Measurements from ENCODE around the gene SMIM36.
"Not testable (repeated sequence)": the region's sequence is repeated elsewhere in the genome, so short reads cannot be mapped to it uniquely, and the experiment has no call there.

SMIM36 gene

GRCh38 chr17:55413825-55414489, 97.3 kb downstream of the SMIM36 start:
- DNase-seq (ENCODE audit: low spot score) = no peak

GRCh38 chr17:55411463-55411855, 99.8 kb downstream of the SMIM36 start:
- DNase-seq (ENCODE audit: low spot score) = no peak

- no peak for DNase-seq (ENCODE audit: low spot score)
Observed at GRCh38 chr17:55410722-55411462, 100.4 kb downstream of the SMIM36 start.

- DNase-seq (ENCODE audit: low spot score) = no peak
Observed at GRCh38 chr17:55409030-55409800, 102.0 kb downstream of the SMIM36 start.

GRCh38 chr17:55407641-55408566, 103.3 kb downstream of the SMIM36 start:
- DNase-seq (ENCODE audit: low spot score) = no peak

GRCh38 chr17:55405600-55405999, 105.7 kb downstream of the SMIM36 start:
- no peak for DNase-seq (ENCODE audit: low spot score)

- not testable (repeated sequence) for DNase-seq (ENCODE audit: low spot score)
Observed at GRCh38 chr17:55404197-55404596, 107.1 kb downstream of the SMIM36 start.

- DNase-seq (ENCODE audit: low spot score) = no peak
Observed at GRCh38 chr17:55402374-55402773, 108.9 kb downstream of the SMIM36 start.
